B cell (primary cell): ENCODE measurements around the gene CBX8.

Experiments used
- CTCF ChIP-seq: fragments of 200-600 bp; IDR thresholded peaks from one replicate; pipeline ENCODE4 v1.8.0; 2022; ENCODE audit warnings: antibody characterized with exemption, mild to moderate bottlenecking
- EZH2 ChIP-seq: IDR thresholded peaks from 2 replicates; pipeline ENCODE4 v1.6.1; 2012; ENCODE audit warnings: borderline replicate concordance, low read depth, mild to moderate bottlenecking, moderate library complexity, low read length; ENCODE audit not compliant: insufficient read depth, poor library complexity, severe bottlenecking

DNA sequence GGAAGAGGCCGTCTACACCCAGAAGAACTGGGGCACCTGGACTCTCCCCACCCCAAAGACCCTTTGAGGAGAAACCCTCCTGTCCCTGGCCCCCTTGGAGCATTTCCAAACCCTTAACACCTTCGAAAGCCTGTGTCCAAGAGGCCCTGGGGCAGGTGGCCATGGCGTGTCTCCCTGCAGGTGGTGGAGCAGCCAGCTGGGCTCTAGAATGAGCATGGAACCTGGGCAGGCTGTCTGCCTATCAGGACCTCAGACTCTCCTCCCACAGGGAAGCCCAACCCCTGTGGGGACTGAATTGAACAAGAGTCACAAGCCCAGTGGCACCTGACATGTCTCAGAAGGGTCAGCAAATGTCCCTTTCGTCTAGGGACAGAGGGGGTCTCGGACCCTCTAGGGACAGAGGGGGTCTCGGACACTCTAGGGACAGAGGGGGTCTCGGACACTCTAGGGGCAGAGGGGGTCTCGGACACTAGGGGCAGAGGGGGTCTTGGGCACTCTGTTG is 33.9 kb upstream of the CBX8 start:
- TF ChIP-seq CTCF (no peak), EZH2 (no peak)
